Dermis microvascular lymphatic vessel endothelial cell (primary cell): Measurements from ENCODE around the gene ANGPTL4. TPM values are rescaled to one million over a fixed set of nuclear protein-coding genes. Genes with fewer than 3 reads are reported as not detected.
"Not testable (repeated sequence)": the region's sequence is repeated elsewhere in the genome, so short reads cannot be mapped to it uniquely, and the experiment has no call there.

ENCODE experiments used
- DNase-seq, 2 donors: peaks; one replicate each; pipeline versions ENCODE4 v3.0.0 to v3.0.0-alpha.2; 2010; ENCODE audit warnings: low read depth in 2 of 2
- total RNA-seq: library from RNA; depleted of rRNA; stranded (reverse); fragments of >200 nt; gene quantifications from 2 replicates; pipeline ENCODE4 v1.2.1, GENCODE V29; 2014

ANGPTL4 gene
- total RNA-seq, 1 donor from 2014 or later, result 1.0 TPM

DNA sequence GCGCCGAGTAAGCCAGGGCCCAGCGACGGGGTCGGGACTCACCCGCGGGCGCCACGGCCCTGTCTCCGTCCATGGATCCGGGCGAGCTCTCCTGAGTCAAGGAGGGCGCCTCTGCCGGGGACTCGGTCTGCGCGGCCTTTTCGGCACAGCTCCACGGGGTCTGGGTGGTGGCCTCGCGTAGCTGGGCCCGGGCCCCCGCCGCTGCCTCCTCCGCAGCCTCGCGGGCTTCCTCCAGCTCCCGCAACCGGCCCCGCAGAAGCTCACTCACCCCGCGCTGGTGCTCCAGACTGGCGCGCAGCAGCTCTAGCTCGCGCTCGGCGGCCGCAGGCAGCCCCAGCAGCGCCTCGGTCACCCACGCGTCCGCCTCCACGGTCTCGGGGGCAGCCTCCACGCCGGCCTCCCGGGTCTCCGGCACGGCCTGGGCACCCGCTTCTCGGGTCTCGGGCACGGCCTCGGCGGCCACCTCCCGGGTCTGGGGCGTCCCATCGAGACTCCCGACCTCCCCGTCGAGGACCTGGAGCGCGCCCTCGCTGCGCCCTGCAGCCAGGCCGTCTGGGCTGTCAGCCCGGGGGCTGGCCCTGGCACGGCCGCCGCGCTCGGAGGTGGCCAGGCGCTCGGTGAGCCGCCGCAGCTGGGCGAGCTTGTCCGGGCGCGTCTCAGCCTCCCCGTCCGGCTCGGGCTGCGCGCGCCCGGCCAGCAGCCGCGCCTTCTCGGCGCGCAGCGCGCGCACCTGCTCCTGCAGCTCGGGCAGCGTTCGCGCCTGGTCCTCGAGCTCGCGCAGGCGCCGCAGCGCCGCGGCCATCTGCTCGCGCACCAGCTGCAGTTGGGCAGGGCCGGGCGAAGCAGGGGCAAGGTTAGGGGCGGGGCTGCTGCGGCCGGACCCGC lies 29.3 kb upstream of the ANGPTL4 start:
- DNase-seq, result peak in 1 of 2 donors; percentile 67

DNA sequence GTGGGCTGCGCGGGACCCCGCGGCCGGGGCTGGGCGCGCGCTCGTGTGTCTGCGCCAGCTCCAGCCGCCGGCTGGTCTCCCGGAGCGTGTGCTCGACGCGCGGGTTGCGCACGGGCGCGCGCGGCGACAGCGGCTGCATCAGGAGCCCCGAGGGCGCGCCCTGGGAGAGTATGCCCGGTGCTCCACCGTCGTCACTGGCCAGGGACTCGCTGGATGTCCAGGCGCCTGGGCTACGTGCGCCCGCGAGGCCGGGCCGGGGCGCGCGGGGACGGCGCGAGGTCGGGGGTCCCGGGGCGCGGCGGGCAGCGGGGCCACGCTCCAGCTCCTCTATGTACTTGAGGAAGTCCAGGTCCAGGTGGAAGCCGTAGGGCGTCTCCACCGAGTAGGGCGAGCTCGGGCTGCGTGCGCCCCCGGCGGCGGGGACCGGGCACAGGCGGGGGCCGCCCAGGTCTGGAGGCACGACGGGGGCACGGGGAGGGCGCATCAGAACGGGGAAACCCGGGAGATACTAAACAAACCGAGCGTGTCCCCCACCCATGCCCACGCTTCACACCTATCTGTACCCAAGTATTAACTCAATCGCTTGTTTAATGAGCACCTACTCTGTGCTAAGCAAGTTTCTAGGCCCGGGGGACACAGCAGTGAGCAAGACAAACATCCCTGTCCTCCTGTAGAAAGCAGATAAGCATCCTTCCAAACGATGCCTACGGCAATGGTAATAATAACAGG lies 28.4 kb upstream of the ANGPTL4 start:
- no peak for DNase-seq

DNA sequence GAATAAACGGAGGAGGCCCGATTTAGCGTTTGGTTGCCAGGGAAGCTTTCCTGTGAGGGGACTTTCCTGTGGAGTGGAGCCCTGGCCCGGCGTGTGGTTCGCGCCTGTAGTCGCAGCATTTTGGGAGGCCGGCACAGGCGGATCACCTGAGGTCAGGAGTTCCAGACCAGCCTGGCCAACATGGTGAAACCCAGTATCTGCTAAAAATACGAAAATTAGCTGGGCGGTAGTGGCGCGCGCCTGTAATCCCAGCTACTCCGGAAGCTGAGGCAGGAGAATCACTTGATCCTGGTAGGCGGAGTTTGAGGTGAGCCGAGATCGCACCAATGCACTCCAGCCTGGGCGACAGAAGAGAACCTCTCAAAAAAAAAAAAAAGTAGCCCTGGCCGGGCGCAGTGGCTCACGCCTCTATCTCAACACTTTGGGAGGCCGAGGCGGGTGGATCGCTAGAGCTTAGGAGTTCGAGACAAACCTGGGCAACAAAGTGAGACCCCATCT lies 27.8 kb upstream of the ANGPTL4 start:
- DNase-seq, result peak in 1 of 2 donors; percentile 52

DNA sequence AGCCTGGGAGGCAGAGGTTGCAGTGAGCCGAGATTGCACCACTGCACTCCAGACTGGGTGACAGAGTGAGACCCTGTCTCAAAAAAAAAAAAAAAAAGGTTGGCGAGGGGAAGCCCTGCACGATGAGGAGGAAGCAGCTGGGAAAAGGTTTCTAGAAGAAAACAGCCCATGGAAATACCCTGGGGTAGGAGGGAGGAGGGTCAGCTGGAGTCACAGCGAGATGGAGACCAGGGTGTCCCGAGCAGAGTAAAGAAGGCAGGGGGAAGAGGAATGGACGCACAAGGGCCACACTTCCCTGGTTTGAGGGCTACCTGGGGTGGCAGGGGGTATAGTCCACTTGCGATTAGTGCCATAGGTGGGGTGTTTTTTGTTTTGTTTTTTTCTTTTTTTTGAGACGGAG lies 27.3 kb upstream of the ANGPTL4 start:
- DNase-seq, result peak in 1 of 2 donors; percentile 47

DNA sequence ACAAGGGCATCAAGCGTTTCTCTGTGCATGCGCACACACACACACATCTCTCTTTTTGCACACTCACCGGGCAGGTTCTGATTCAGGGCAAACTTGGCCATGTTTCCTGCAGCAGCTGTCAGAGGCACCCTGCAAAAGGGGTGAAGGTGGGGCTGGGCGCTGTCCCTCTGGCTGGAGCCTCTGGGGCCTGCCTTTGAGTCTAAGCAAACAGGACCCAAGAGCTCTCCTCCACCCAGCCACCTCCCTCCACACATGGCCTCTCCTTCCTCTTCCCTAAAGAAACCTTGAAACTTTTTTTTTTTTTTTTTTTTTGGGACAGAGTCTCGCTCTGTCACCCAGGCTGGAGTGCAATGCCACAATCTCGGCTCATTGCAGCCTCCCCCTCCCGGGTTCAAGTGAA lies 26.2 kb upstream of the ANGPTL4 start:
- DNase-seq, result no peak

DNA sequence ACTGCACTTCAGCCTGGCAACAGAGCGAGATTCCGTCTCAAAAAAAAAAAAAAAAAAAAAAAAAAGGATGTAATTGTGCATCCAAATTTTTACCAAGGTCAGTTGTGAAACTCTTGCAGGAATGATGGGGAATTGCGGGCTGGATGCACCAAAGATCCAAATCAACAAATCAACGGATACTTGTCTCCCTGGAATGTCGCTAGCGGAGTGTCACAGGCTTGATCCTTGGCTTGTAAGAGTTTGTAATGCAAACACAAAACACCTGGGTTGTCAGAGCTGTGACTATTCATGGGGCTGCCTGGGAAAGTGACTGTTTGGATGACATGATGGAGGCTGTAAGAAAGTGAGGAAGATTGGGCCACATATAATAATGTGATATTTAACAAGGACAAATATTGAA lies 25.1 kb upstream of the ANGPTL4 start:
- DNase-seq, result no peak

DNA sequence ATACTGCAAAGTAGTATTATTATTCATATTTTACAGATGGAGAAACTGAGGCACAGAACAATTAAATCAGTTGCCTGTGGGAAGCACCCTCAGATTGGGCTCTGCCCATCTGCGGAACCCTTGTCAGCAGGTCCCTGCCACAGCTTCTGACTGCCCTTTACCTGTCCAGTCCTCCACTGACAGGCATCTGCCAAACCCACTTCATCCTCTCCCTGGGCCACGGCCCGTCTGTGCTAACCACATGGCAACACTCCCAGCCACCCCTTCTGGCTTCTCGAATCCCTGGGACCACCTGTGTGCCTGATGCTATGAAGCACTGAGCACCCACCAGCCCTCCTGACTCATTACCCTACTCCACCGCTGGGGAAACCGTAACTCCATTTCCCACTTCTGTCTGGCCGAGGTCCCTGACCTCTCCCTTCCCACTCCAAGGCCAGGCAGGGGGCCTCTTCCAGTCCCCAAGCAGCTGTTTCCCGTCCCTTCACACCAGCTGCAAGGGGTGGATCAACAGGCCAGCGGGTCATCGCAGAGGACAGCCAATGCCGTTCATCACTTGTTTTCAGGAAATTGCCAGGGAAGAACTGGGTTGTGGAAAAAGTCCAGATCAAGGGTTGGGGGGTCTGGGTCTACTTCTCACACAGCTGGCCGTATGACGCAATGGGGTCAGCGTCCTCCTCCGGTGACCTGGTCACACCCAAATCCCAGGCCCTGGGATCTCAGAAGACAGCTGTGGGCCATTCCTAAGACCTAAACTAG lies 23.4 kb upstream of the ANGPTL4 start:
- DNase-seq, result peak; percentile 97 to 98

DNA sequence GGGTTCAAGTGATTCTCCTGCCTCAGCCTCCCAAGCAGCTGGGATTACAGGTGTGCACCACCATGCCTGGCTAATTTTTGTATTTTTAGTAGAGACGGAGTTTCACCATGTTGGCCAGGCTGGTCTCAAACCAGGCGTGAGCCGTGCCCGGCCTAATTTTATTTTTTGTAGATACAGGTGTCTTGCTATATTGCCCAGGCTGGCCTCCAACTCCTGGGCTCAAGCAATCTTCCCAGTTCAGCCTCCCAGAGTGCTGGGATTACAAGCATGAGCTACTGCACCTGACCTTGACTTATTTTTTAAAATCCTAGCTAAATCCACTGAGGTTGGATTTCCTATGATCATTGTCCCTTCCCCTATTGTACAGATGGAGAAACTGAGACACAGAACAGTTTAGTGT lies 22.5 kb upstream of the ANGPTL4 start:
- not testable (repeated sequence) for DNase-seq

DNA sequence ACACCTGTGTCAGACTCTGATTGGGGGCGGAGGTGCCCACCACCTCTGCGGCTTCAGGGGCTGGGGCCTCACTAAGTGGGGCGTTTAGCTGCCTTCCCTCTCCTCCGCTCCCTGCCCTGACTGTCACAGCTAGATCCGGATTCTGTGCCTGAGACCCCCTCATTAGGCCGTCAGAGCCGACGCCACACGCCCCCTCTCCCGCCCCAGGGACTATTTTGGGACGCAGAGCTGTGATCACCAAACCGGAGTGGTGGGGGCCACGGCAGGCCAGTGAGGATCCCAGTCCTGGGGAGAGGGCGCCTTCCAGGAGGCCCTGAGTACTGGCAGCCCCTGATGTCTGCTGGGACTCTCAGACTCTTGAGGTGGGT lies 21.7 kb upstream of the ANGPTL4 start:
- no peak for DNase-seq

DNA sequence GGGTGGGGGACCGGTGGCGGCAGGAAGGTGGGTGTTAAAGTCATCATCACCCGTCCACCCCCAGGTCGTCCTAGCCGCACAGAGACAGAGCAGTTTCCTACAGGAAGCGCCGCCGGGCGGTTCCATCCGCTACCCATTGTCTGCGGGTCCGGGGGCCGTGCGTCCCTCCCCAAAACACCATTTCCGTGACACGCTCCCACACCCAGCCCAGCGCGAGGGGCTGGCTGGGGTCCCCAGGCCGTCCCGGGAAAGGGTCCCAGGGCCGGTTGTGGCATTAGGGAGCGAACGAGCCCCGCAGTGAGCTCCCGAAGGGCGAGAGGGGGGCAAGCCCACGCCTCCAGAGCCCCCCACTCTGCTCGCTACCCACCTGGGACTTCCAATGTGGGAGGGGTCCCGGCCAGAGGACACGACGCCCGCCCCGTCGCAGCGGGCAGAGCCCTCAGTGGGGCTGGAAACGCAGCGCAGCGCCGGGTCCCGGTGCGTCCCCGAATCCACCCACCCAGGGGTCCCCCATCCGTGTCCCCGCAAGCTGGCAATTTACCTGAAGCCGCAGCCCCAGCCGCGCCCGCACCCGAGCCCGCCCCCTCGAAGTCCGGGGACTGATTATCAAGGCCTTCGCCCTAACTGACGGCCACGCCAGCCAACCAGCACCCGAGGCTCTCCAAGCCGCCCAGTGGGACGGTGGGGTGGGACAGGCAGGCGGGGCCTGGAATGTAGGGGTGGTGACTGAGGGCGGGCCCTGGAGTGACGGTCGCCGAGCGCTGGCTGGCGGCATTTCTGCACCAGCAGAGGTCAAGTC lies 21.1 kb upstream of the ANGPTL4 start, which contains the start of gene KANK3:
Gene KANK3 (minus strand): TSS at position 579 of the 799 bp plus-strand sequence. CDS start 5,434 bp downstream, outside the sequence.
- DNase-seq, result peak; percentile 97 to 99

DNA sequence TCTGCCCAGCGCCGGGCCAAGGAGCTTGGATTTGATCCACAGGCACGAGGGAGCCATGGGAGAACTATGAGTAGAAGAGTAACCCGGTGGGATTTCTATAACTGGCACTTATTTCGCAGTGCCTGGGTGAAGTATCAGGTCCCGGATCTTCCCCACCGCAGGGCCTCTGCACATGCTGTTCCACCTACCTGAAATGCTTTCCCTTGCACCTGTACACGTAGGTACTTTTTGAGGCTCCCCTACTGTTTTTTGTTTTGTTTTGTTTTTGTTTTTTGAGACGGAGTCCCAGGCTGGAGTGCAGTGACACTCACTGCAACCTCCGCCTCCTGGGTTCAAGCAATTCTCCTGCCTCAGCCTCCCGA lies 20.5 kb upstream of the ANGPTL4 start:
- DNase-seq, result no peak

DNA sequence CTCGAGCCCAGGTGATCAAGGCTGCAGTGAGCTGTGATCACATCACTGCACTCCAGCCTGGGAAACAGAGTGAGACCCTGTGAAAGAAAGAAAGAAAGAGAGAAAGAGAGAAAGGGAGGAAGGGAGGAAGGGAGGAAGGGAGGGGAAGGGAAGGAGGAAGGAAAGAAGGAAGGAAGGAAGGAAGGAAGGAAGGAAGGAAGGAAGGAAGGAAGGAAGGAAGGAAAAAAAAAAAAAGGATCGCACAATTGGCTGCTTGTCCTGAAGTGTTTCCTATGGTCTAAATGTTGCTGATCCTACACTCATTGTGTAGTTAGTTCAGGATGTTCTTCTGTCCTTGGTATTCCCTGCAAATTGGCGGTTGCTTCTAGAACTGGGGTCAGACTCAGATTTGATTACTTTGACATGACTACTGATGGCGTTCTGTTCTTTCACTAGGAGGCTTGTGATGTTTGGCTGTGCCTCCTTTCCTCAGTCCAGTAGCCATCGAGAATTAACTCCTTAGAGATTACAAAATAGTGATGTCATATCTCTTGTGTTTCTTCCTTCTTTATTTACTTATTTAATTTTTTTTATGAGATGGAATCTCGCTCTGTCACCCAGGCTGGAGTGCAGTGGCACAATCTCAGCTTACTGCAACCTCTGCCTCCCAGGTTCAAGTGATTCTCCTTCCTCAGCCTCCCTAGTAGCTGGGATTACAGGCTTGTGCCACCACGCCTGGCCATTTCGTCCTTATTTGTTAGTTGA lies 14.2 kb upstream of the ANGPTL4 start:
- not testable (repeated sequence) for DNase-seq

DNA sequence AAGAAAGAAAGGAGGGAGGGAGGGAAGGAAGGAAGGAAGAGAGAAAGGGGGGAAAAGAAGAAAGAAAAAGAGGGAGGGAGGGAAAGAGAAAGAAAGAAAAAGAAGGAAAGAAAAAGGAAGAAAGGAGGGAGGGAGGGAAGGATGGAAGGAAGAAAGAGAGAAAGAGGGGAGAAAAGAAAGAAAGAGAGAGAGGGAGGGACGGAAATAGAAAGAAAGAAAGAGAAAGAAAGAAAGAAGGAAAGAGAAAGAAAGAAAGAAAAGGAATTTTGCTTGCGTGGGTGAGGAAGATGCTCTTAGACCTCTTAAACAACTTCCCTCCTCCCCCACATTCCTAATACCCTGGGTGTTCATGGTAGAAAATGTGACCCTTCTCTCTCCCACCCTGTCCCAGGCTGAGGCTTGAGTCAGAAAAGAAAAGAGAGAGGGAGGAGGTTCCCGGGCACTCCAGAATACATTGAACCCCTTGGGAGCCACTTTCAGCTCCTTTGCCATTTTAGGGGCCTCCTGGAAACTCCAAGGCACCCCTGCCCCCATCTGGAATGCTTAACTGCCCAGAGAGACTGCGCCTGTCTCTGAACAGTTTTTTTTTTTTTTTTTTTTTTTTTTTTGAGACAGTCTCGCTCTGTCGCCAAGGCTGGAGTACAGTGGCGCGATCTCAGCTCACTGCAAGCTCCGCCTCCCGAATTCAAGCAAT lies 11.7 kb upstream of the ANGPTL4 start:
- DNase-seq, result no peak

DNA sequence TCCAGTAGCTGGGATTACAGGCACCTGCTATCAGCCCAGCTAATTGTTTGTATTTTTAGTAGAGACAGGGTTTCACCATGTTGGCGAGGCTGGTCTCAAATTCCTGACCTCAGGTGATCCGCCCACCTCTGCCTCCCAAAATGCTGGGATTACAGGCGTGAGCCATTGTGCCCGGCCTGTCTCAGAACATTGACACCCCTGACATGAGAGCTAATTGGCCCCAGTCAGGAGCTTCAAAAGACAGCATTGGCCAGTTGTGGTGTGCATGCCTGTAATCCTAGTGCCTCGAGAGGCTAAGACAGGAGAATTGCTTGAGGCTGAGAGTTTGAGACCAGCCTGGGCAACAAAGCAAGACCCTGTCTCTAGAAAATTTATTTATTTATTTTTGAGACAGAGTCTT lies 11.1 kb upstream of the ANGPTL4 start:
- DNase-seq, result not testable (repeated sequence)

DNA sequence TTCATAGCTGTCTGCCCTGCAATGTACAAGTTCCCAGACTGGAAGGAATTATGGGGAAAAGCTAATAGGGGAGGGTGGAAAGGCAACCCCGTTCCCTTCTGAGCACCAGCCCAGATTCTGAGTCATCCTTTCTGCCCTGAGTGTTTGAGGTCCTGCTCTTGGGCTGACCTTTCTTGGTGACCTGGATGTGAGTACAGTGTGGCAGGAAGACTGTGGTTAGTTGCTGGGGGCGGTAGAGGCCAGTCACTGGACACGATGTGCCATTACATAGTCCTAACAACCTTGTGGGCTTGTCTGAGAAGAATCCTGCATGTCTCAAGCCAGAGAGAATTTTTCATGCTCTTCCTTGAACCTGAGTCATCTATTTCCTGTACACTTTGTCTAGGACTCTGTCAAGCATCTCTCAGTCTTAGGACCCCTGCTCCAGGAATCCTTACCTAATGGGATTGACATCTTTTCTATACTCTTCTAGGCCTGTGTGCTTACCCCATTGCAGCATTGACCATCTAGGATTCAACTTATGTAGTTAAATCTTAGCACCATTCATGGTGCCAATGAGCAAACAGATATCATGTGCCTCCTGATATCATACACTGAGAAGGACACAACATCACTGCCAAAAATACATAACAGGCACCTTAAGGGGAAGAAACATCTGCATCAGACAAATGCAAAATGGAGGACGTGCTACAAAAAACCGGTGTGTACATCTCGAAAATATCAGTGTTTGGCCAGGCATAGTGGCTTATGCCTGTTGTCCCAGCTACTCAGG lies 8.1 kb upstream of the ANGPTL4 start:
- DNase-seq, result peak in 1 of 2 donors; percentile 97

DNA sequence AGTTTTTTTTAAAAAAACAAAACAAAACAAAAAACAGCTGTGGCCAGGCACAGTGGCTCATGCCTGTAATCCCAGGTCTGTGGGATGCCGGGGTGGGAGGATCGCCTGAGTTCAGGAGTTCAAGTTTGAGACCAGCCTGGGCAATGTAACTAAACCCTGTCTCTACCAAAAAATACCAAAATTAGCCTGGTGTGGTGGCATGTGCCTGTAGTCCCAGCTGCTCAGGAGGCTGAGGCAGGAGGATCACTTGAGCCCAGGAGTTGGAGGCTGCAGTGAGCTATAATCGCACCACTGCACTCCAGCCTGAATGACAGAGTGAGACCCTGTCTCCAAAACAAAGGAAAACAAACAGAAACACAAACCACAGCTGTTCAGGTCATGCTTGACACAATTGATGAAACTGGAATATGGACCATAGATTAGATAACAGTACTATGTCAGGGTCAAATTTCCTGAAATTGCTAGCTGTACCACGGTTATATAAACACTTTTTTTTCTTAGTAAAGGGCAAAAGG lies 6.9 kb upstream of the ANGPTL4 start:
- peak in 1 of 2 donors; percentile 44 for DNase-seq

DNA sequence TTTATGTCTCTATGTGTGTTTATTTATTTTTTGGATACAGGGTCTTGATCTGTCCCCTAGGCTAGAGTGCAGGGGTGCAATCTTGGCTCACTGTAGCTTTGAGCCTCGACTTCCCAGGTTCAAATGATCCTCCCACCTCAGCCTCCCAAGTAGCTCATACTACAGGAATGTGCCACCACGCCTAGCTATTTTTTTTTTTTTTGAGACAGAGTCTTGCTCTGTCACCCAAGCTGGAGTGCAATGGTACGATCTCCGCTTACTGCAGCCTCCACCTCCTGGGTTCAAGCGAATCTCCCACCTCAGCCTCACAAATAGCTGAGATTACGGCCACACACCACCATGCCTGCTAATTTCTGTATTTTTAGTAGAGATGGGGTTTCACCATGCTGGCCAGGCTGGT lies 5.0 kb upstream of the ANGPTL4 start:
- DNase-seq, result no peak

DNA sequence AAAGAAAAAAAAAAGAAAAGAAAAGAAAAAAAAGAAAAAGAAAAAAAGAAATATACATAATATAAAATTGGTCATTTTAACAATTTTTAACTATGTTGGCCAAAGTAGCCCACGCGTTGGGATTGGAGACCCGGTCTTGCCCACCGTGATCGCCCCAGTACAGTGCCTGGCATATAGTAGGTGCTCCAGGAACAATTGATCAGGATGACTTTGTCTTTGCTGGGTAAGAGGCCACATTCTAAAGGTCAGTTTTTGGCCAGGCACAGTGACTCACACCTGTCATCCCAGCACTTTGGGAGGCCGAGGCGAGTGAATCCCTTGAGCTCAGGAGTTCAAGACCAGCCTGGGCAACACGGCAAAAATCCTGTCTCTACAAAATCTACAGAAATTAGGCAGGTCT lies 3.8 kb upstream of the ANGPTL4 start:
- DNase-seq, result no peak
